CD14-positive monocyte (primary cell): ENCODE results near the gene EML6. TPM values are rescaled to one million over a fixed set of nuclear protein-coding genes. Genes with fewer than 3 reads are reported as not detected.

Experiments
- DNase-seq, 3 donors: peaks; one replicate each; pipeline ENCODE4 v3.0.0-alpha.2; 2011 to 2022
- H2AFZ ChIP-seq: 2 replicates; pipeline ENCODE4 v1.6.0; 2012; ENCODE audit warnings: mild to moderate bottlenecking, low read depth, low read length, inconsistent platforms; ENCODE audit not compliant: insufficient read depth, poor library complexity, severe bottlenecking
- H3K27ac ChIP-seq, 2 donors: 1 replicate in 1 of 2; 2 replicates in 1 of 2; pipeline ENCODE4 v1.5.1; 2012 to 2013; ENCODE audit warnings: low read length in 2 of 2, control low read depth in 1 of 2, inconsistent platforms in 1 of 2, low read depth in 1 of 2, mild to moderate bottlenecking in 1 of 2
- H3K27me3 ChIP-seq, 2 donors: one replicate each; pipeline versions ENCODE4 v1.6.0 to v1.6.1; 2011 to 2013; ENCODE audit warnings: low read length in 2 of 2; ENCODE audit not compliant: control insufficient read depth in 2 of 2, insufficient read depth in 2 of 2
- H3K36me3 ChIP-seq, 2 donors: replicated peaks in 1 of 2; 1 replicate in 1 of 2; 2 replicates in 1 of 2; pipeline versions ENCODE4 v1.5.1 to v1.6.1; 2012 to 2013; ENCODE audit warnings: low read length in 2 of 2, control low read depth in 1 of 2, inconsistent platforms in 1 of 2, mild to moderate bottlenecking in 1 of 2; ENCODE audit not compliant: insufficient read depth in 2 of 2, control insufficient read depth in 1 of 2
- H3K4me1 ChIP-seq, 2 donors: 1 replicate in 1 of 2; 2 replicates in 1 of 2; pipeline versions ENCODE4 v1.5.1 to v1.6.1; 2012 to 2013; ENCODE audit warnings: low read length in 2 of 2, control low read depth in 1 of 2, inconsistent platforms in 1 of 2, mild to moderate bottlenecking in 1 of 2, moderate library complexity in 1 of 2; ENCODE audit not compliant: insufficient read depth in 2 of 2, control insufficient read depth in 1 of 2
- H3K4me2 ChIP-seq: replicated peaks from 2 replicates; pipeline ENCODE3; 2012; ENCODE audit warnings: low read length, moderate library complexity, mild to moderate bottlenecking; ENCODE audit not compliant: poor library complexity, severe bottlenecking; ENCODE audit errors: extremely low read depth
- H3K4me3 ChIP-seq, 3 experiments: fragments of 200-600 bp in 1 of 3; sonication (generic) in 1 of 3; replicated peaks in 1 of 3; 1 replicate in 2 of 3; 2 replicates in 1 of 3; pipeline ENCODE4 v1.5.1; 2011 to 2013; ENCODE audit warnings: low read length in 3 of 3, mild to moderate bottlenecking in 3 of 3, control low read depth in 2 of 3, low read depth in 2 of 3, inconsistent platforms in 1 of 3, moderate library complexity in 1 of 3
- H3K79me2 ChIP-seq: 2 replicates; pipeline ENCODE4 v1.6.0; 2012; ENCODE audit warnings: mild to moderate bottlenecking, control low read depth, inconsistent platforms, low read length, moderate library complexity; ENCODE audit not compliant: insufficient read depth
- H3K9ac ChIP-seq: 2 replicates; pipeline ENCODE4 v1.6.0; 2017; ENCODE audit warnings: low read length, mild to moderate bottlenecking; ENCODE audit not compliant: insufficient read depth, poor library complexity, severe bottlenecking
- H3K9me3 ChIP-seq, 2 donors: replicated peaks in 1 of 2; 1 replicate in 1 of 2; 2 replicates in 1 of 2; pipeline versions ENCODE4 v1.5.1 to v1.6.1; 2012 to 2013; ENCODE audit warnings: low read length in 2 of 2, control low read depth in 1 of 2; ENCODE audit not compliant: control insufficient read depth in 1 of 2, insufficient read depth in 1 of 2
- H4K20me1 ChIP-seq: 2 replicates; pipeline ENCODE4 v1.6.0; 2012; ENCODE audit warnings: mild to moderate bottlenecking, low read length, control low read depth, moderate library complexity; ENCODE audit not compliant: insufficient read depth
- H3K27ac Mint-ChIP-seq, 7 donors: one replicate each; pipeline ENCODE4 v1.8.0; 2020; ENCODE audit warnings: mild to moderate bottlenecking in 7 of 7, mixed read lengths in 7 of 7, moderate library complexity in 6 of 7, inconsistent platforms in 2 of 7
- H3K27me3 Mint-ChIP-seq, 3 donors: one replicate each; pipeline ENCODE4 v1.8.0; 2021 to 2022; ENCODE audit warnings: low read depth in 3 of 3, mild to moderate bottlenecking in 3 of 3, mixed read lengths in 3 of 3, moderate library complexity in 3 of 3, inconsistent platforms in 1 of 3
- H3K36me3 Mint-ChIP-seq, 2 donors: one replicate each; pipeline ENCODE4 v1.8.0; 2020; ENCODE audit warnings: mixed read lengths in 2 of 2, inconsistent platforms in 1 of 2, mild to moderate bottlenecking in 1 of 2
- H3K4me1 Mint-ChIP-seq: one replicate; pipeline ENCODE4 v1.8.0; 2020; ENCODE audit warnings: mild to moderate bottlenecking, mixed read lengths
- H3K4me3 Mint-ChIP-seq, 2 donors: one replicate each; pipeline ENCODE4 v1.8.0; 2020; ENCODE audit warnings: mild to moderate bottlenecking in 2 of 2, mixed read lengths in 2 of 2, moderate library complexity in 1 of 2
- H3K9me3 Mint-ChIP-seq, 7 donors: one replicate each; pipeline ENCODE4 v1.8.0; 2020 to 2022; ENCODE audit warnings: mixed read lengths in 7 of 7, mild to moderate bottlenecking in 6 of 7, moderate library complexity in 6 of 7, inconsistent platforms in 2 of 7
- WGBS: methylation state at CpG from one replicate; pipeline ENCODE4 v1.1.5; 2013; ENCODE audit warnings: missing lambda C conversion rate; ENCODE audit not compliant: insufficient coverage; 5-methylcytosine and 5-hydroxymethylcytosine counted together
- intact Hi-C, 2 donors: fragments of 100-400 bp; cut with micrococcal nuclease; formaldehyde crosslinking; loops; one replicate each; pipeline versions ENCODE4 v1.15.0 to v1.15.1; 2023
- polyA plus RNA-seq, 3 donors: library from polyadenylated mRNA; depleted of rRNA in 1 of 3; unstranded in 2 of 3; stranded (reverse) in 1 of 3; fragments of 300-500 nt in 2 of 3; fragments of >200 nt in 1 of 3; fragmentation: Illumina TruSeq in 2 of 3; gene quantifications; 1 replicate in 2 of 3; 2 replicates in 1 of 3; pipeline ENCODE4 v1.2.3, GENCODE V29; 2012 to 2021
- TF ChIP-seq, protein P1 (sequence below): fragments of 200-600 bp; IDR thresholded peaks from one replicate; pipeline ENCODE4 v1.8.0; 2022; ENCODE audit warnings: antibody characterized with exemption, mild to moderate bottlenecking

The EML6 gene
- polyA plus RNA-seq, 3 donors = 0.79 TPM; not detected in 2

GRCh38 chr2:54975598-54976492 lies 252.4 kb downstream of the EML6 start:
- Mint-ChIP-seq H3K4me3 (no peak overlapping the region), H3K9me3 (no peaks in the 10 kb centered on the region), H3K4me1 (peaks cover 28% of the 10 kb centered on the region), H3K27ac (peak overlapping the region in 3 of 7 donors; percentile 48 to 86 (median 78)), H3K36me3 (peaks cover 49 to 53% of the 10 kb centered on the region in 2 donors), H3K27me3 (no peaks in the 10 kb centered on the region)
- no peaks in the 10 kb centered on the region for H3K9me3 ChIP-seq
- H4K20me1 ChIP-seq = peaks cover 100% of the 10 kb centered on the region
- H3K4me3 ChIP-seq = no peak overlapping the region
- intact Hi-C loops = no loop called here
- DNase-seq = no peak
- WGBS = 100% methylated on average over 1 of the region's 4 CpGs
- H3K9ac ChIP-seq = no peak overlapping the region
- H3K79me2 ChIP-seq = peaks cover 79% of the 10 kb centered on the region
- H3K4me1 ChIP-seq = no peaks in the 10 kb centered on the region
- H3K36me3 ChIP-seq = peaks cover 53 to 75% of the 10 kb centered on the region in 2 donors
- H2AFZ ChIP-seq = no peak overlapping the region
- H3K27ac ChIP-seq = peak overlapping the region in 1 of 2 donors; percentile 33
- no peaks in the 10 kb centered on the region for H3K27me3 ChIP-seq
- no peak overlapping the region for H3K4me2 ChIP-seq
- TF ChIP-seq, protein P1, sequence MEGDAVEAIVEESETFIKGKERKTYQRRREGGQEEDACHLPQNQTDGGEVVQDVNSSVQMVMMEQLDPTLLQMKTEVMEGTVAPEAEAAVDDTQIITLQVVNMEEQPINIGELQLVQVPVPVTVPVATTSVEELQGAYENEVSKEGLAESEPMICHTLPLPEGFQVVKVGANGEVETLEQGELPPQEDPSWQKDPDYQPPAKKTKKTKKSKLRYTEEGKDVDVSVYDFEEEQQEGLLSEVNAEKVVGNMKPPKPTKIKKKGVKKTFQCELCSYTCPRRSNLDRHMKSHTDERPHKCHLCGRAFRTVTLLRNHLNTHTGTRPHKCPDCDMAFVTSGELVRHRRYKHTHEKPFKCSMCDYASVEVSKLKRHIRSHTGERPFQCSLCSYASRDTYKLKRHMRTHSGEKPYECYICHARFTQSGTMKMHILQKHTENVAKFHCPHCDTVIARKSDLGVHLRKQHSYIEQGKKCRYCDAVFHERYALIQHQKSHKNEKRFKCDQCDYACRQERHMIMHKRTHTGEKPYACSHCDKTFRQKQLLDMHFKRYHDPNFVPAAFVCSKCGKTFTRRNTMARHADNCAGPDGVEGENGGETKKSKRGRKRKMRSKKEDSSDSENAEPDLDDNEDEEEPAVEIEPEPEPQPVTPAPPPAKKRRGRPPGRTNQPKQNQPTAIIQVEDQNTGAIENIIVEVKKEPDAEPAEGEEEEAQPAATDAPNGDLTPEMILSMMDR = no peak

- no peak overlapping the region for H3K4me3 Mint-ChIP-seq
- TF ChIP-seq, protein P1 = no peak
- H3K4me1 Mint-ChIP-seq = peaks cover 28% of the 10 kb centered on the region
Observed at GRCh38 chr2:54977149-54977548, 253.7 kb downstream of the EML6 start.

More at GRCh38 chr2:54977149-54977548, 253.7 kb downstream of the EML6 start:
- H3K36me3 Mint-ChIP-seq = peaks cover 47 to 53% of the 10 kb centered on the region in 2 donors
- peak overlapping the region in 1 of 2 donors; percentile 33 for H3K27ac ChIP-seq
- intact Hi-C loops = no loop called here
- no peaks in the 10 kb centered on the region for H3K27me3 ChIP-seq
- H3K4me3 ChIP-seq = no peak overlapping the region
- H3K79me2 ChIP-seq = peaks cover 88% of the 10 kb centered on the region
- H3K4me2 ChIP-seq = no peak overlapping the region
- H3K27ac Mint-ChIP-seq = peak overlapping the region in 5 of 7 donors; percentile 26 to 66 (median 42)
- H3K27me3 Mint-ChIP-seq = no peaks in the 10 kb centered on the region
- DNase-seq = no peak
- H3K36me3 ChIP-seq = peaks cover 53 to 73% of the 10 kb centered on the region in 2 donors
- no peaks in the 10 kb centered on the region for H3K9me3 Mint-ChIP-seq
- H3K4me1 ChIP-seq = no peaks in the 10 kb centered on the region
- H4K20me1 ChIP-seq = peaks cover 100% of the 10 kb centered on the region
- no CpG with 5 or more reads among the region's 2 CpGs for WGBS
- no peak overlapping the region for H2AFZ ChIP-seq
- no peaks in the 10 kb centered on the region for H3K9me3 ChIP-seq
- H3K9ac ChIP-seq = no peak overlapping the region
